ENCODE measurements around the gene CDRT4. TPM values are rescaled to one million over a fixed set of nuclear protein-coding genes. Genes with fewer than 3 reads are reported as not detected.

CDRT4 gene
- total RNA-seq, 1 donor from 2014 or later: 1.4 TPM

GRCh38 chr17:15399443-15399842, 68.0 kb downstream of the CDRT4 start:
- Histone ChIP-seq H3K4me1 (peaks cover 36% of the 10 kb centered on the region), H3K27ac (replicated peaks) (peak overlapping the region; percentile 58), H3K9me3 (replicated peaks) (no peaks in the 10 kb centered on the region), H3K4me3 (no peak overlapping the region), H3K27me3 (ENCODE audit: low read depth) (no peaks in the 10 kb centered on the region), H3K36me3 (no peaks in the 10 kb centered on the region)
- DNase-seq: no peak
- TF ChIP-seq, protein P1, sequence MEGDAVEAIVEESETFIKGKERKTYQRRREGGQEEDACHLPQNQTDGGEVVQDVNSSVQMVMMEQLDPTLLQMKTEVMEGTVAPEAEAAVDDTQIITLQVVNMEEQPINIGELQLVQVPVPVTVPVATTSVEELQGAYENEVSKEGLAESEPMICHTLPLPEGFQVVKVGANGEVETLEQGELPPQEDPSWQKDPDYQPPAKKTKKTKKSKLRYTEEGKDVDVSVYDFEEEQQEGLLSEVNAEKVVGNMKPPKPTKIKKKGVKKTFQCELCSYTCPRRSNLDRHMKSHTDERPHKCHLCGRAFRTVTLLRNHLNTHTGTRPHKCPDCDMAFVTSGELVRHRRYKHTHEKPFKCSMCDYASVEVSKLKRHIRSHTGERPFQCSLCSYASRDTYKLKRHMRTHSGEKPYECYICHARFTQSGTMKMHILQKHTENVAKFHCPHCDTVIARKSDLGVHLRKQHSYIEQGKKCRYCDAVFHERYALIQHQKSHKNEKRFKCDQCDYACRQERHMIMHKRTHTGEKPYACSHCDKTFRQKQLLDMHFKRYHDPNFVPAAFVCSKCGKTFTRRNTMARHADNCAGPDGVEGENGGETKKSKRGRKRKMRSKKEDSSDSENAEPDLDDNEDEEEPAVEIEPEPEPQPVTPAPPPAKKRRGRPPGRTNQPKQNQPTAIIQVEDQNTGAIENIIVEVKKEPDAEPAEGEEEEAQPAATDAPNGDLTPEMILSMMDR (IDR thresholded peaks at IDR 0.05; ENCODE audit: borderline replicate concordance): no peak
- intact Hi-C loops (cut with micrococcal nuclease): no loop called here

DNA sequence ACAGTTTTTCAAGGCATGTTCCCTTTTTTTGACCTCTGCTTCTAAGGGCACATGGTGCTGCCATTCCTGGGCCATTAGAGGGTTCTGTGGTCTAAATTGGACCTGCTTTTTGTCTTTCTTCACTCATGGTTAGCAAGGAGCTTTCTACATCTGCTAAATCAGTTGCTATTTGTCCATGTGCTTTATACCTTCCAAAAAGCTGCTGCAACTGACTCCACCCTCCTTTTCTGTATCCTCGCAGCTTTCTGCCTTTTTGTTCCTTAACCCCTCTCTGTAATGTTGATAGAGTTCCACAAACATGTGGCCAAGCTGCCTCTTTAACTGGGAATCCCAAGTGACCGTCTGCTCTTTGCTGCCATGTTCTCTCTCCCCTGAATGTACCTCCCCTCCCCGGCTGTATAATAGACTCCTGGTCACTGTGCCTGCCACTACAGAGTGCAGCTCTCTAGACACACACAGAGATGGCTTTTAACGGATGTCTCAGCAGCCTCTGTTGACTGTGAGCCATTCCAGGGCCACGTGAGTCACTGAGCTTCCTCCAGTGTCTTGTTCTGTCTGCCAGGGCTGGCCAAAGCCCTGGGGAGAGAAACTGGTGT, 68.6 kb downstream of the CDRT4 start:
- intact Hi-C loops (cut with micrococcal nuclease): no loop called here
- H3K9me3 ChIP-seq (replicated peaks): no peaks in the 10 kb centered on the region
- TF ChIP-seq, protein P1 (IDR thresholded peaks at IDR 0.05; ENCODE audit: borderline replicate concordance): no peak
- H3K27me3 ChIP-seq (ENCODE audit: low read depth): no peaks in the 10 kb centered on the region
- H3K36me3 ChIP-seq: no peaks in the 10 kb centered on the region
- H3K27ac ChIP-seq (replicated peaks): peak overlapping the region; percentile 58
- H3K4me1 ChIP-seq: peaks cover 30% of the 10 kb centered on the region
- DNase-seq: no peak
- H3K4me3 ChIP-seq: no peak overlapping the region

DNA sequence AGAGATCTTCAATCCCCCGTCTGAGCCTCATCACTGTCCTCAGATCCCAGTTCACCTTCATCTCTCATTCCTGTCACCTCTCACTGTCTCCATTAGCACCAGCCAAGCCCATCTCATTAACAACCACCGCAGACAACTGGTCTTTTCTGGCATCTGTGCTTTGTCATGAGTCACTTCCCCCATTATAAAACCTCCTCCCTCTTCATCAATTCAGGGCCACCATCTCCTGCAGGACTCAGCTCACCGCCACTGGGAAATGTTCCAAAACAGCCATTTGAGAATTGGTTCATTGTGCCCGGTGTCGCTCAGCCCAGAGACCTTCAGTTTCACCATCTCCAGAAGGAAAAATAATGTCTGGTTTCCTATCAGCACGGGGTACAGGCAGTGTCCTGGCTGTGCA, 69.1 kb downstream of the CDRT4 start:
- H3K27ac ChIP-seq (replicated peaks): peak overlapping the region; percentile 58
- H3K36me3 ChIP-seq: no peaks in the 10 kb centered on the region
- no peak for DNase-seq
- no peaks in the 10 kb centered on the region for H3K27me3 ChIP-seq (ENCODE audit: low read depth)
- intact Hi-C loops (cut with micrococcal nuclease): no loop called here
- H3K4me1 ChIP-seq: peaks cover 24% of the 10 kb centered on the region
- H3K4me3 ChIP-seq: no peak overlapping the region
- TF ChIP-seq, protein P1 (IDR thresholded peaks at IDR 0.05; ENCODE audit: borderline replicate concordance): no peak
- no peaks in the 10 kb centered on the region for H3K9me3 ChIP-seq (replicated peaks)

GRCh38 chr17:15397620-15398019, 69.8 kb downstream of the CDRT4 start:
- peaks cover 20% of the 10 kb centered on the region for H3K4me1 ChIP-seq

DNA sequence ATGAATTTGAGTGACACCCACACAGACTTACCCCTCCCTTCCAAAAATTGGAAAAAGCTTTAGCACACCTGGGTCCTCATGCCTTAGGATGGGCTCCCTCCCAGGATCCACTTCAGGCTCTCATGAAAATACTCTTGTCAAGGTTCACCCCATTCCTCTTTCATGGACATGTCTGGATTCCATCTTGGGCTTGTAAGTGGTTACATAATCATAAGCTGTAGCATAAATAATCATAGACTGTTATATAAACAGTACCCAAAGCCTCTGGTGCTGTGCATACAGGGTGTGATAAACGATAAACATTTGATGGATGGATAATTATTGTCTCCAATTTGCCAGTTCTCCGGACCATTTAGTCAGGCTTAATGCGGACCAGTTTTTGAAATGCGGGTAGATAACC, 72.3 kb downstream of the CDRT4 start:
- Histone ChIP-seq H3K27me3 (ENCODE audit: low read depth) (no peaks in the 10 kb centered on the region), H3K27ac (replicated peaks) (no peak overlapping the region), H3K4me1 (peaks cover 20% of the 10 kb centered on the region), H3K4me3 (no peak overlapping the region), H3K9me3 (replicated peaks) (no peaks in the 10 kb centered on the region), H3K36me3 (no peaks in the 10 kb centered on the region)
- no peak for DNase-seq
- intact Hi-C loops (cut with micrococcal nuclease): no loop called here
- TF ChIP-seq, protein P1 (IDR thresholded peaks at IDR 0.05; ENCODE audit: borderline replicate concordance): no peak

More at GRCh38 chr17:15397620-15398019, 69.8 kb downstream of the CDRT4 start:
- H3K27me3 ChIP-seq (ENCODE audit: low read depth): no peaks in the 10 kb centered on the region
- TF ChIP-seq, protein P1 (IDR thresholded peaks at IDR 0.05; ENCODE audit: borderline replicate concordance): no peak
- no peaks in the 10 kb centered on the region for H3K36me3 ChIP-seq
- H3K4me3 ChIP-seq: no peak overlapping the region
- no peak for DNase-seq
- intact Hi-C loops (cut with micrococcal nuclease): no loop called here
- no peaks in the 10 kb centered on the region for H3K9me3 ChIP-seq (replicated peaks)
- no peak overlapping the region for H3K27ac ChIP-seq (replicated peaks)
